ENCODE results near the gene ARNT2.
A peak's percentile ranks its signal among the peaks of the same experiment; 100 is the strongest.

ARNT2 gene

GRCh38 chr15:80468796-80469195, 64.6 kb downstream of the ARNT2 start:
- no peak for DNase-seq

GRCh38 chr15:80471881-80472280, 67.7 kb downstream of the ARNT2 start:
- DNase-seq, result no peak

- no peak for DNase-seq
These were observed 69.4 kb downstream of the ARNT2 start for GRCh38 chr15:80473286-80474223.

- peak; percentile 49 for DNase-seq
These were observed 70.3 kb downstream of the ARNT2 start for GRCh38 chr15:80474224-80475215.

- DNase-seq, result no peak
These were observed 71.4 kb downstream of the ARNT2 start for GRCh38 chr15:80475572-80475971.

GRCh38 chr15:80476036-80476435, 71.9 kb downstream of the ARNT2 start:
- no peak for DNase-seq

- DNase-seq, result peak; percentile 71
These were observed 73.9 kb downstream of the ARNT2 start for GRCh38 chr15:80478075-80478474.

- DNase-seq, result no peak
These were observed 75.0 kb downstream of the ARNT2 start for GRCh38 chr15:80479191-80479590.

GRCh38 chr15:80480171-80480811, 76.1 kb downstream of the ARNT2 start:
- peak; percentile 72 for DNase-seq

GRCh38 chr15:80480909-80481308, 76.7 kb downstream of the ARNT2 start:
- peak; percentile 99 for DNase-seq

- DNase-seq, result peak; percentile 65
These were observed 78.5 kb downstream of the ARNT2 start for GRCh38 chr15:80482696-80483095.

- peak; percentile 60 for DNase-seq
These were observed 79.6 kb downstream of the ARNT2 start for GRCh38 chr15:80483725-80484161.

GRCh38 chr15:80484333-80484864, 80.2 kb downstream of the ARNT2 start:
- no peak for DNase-seq

- DNase-seq, result no peak
These were observed 81.4 kb downstream of the ARNT2 start for GRCh38 chr15:80485370-80486164.

GRCh38 chr15:80487839-80488390, 83.7 kb downstream of the ARNT2 start:
- peak; percentile 78 for DNase-seq

GRCh38 chr15:80489030-80489594, 84.9 kb downstream of the ARNT2 start:
- peak; percentile 98 for DNase-seq

GRCh38 chr15:80490431-80490990, 86.3 kb downstream of the ARNT2 start:
- no peak for DNase-seq

- no peak for DNase-seq
These were observed 87.1 kb downstream of the ARNT2 start for GRCh38 chr15:80491163-80491847.

GRCh38 chr15:80492409-80492808, 88.2 kb downstream of the ARNT2 start:
- DNase-seq, result no peak

- DNase-seq, result no peak
These were observed 88.7 kb downstream of the ARNT2 start for GRCh38 chr15:80492874-80493273.

Data from fibroblast of skin of right biceps (primary cell).